HEK293 (cell line): Measurements from ENCODE around the gene DNAJC22.
"Not testable (repeated sequence)": the region's sequence is repeated elsewhere in the genome, so short reads cannot be mapped to it uniquely, and the experiment has no call there.

Experiments used
- CTCF ChIA-PET: fragments of 350-600 bp; formaldehyde crosslinking; extraction: SDS; loops from one replicate; lab custom pipeline; 2021; ENCODE audit warnings: antibody characterized with exemption; lab: Yijun Ruan, JAX
- POLR2A ChIA-PET: fragments of 300-600 bp; formaldehyde crosslinking; extraction: SDS; loops from one replicate; lab custom pipeline; 2020; ENCODE audit warnings: antibody characterized with exemption, inconsistent platforms; lab: Yijun Ruan, JAX
- H3K27ac ChIP-seq: fragments of 200-500 bp; sonication (Bioruptor generic); 2 replicates; pipeline ENCODE4 v1.5.1; 2014; ENCODE audit warnings: low read depth, low read length, control low read depth, inconsistent platforms; ENCODE audit errors: extremely low read depth
- H3K36me3 ChIP-seq, 2 experiments: fragments of 200-500 bp in 1 of 2; sonication (Bioruptor generic) in 1 of 2; 1 replicate in 1 of 2; 2 replicates in 1 of 2; pipeline ENCODE4 v1.5.1; 2014 to 2017; ENCODE audit warnings: inconsistent platforms in 2 of 2, low read length in 2 of 2; ENCODE audit not compliant: control insufficient read depth in 2 of 2, insufficient read depth in 1 of 2
- H3K4me1 ChIP-seq: fragments of 200-500 bp; sonication (Bioruptor generic); 2 replicates; pipeline ENCODE4 v1.5.1; 2014; ENCODE audit warnings: mild to moderate bottlenecking, low read length, inconsistent platforms; ENCODE audit not compliant: control insufficient read depth, insufficient read depth
- H3K4me3 ChIP-seq: 2 replicates; pipeline ENCODE4 v1.5.1; 2011; ENCODE audit warnings: low read depth, mild to moderate bottlenecking, control low read depth, low read length, moderate library complexity
- H3K9me3 ChIP-seq: fragments of 200-500 bp; sonication (Bioruptor generic); 2 replicates; pipeline ENCODE4 v1.5.1; 2014; ENCODE audit warnings: low read depth, low read length, inconsistent platforms; ENCODE audit not compliant: control insufficient read depth, insufficient read depth
- GLIS2 ChIP-seq: fragments of 450-650 bp; formaldehyde crosslinking; IDR thresholded peaks from 2 replicates; pipeline ENCODE4 v1.5.1; 2016; ENCODE audit warnings: missing biosample characterization, missing genetic modification characterization
- HOXC10 ChIP-seq: sonication (generic); formaldehyde crosslinking; IDR thresholded peaks from 2 replicates; pipeline ENCODE4 v1.8.1; 2023; ENCODE audit warnings: mild to moderate bottlenecking, missing genetic modification reagents
- KLF1 ChIP-seq: fragments of 450-650 bp; formaldehyde crosslinking; IDR thresholded peaks from 2 replicates; pipeline ENCODE4 v1.5.1; 2016; ENCODE audit warnings: missing biosample characterization, missing genetic modification characterization
- KLF16 ChIP-seq: fragments of 450-650 bp; formaldehyde crosslinking; IDR thresholded peaks from 2 replicates; pipeline ENCODE4 v1.5.1; 2017; ENCODE audit warnings: missing biosample characterization, missing genetic modification characterization
- KLF9 ChIP-seq: fragments of 450-650 bp; formaldehyde crosslinking; IDR thresholded peaks from 2 replicates; pipeline ENCODE4 v1.5.1; 2016; ENCODE audit warnings: missing biosample characterization, missing genetic modification characterization, low read depth
- SETDB1 ChIP-seq: IDR thresholded peaks from one replicate; pipeline ENCODE4 v1.6.1; 2017; ENCODE audit warnings: mild to moderate bottlenecking, low read length, moderate library complexity, mixed read lengths; ENCODE audit not compliant: insufficient read length
- SP2 ChIP-seq: fragments of 450-650 bp; formaldehyde crosslinking; IDR thresholded peaks from 2 replicates; pipeline ENCODE4 v1.5.1; 2016; ENCODE audit warnings: missing biosample characterization, missing genetic modification characterization
- SP3 ChIP-seq: fragments of 450-650 bp; formaldehyde crosslinking; IDR thresholded peaks from 2 replicates; pipeline ENCODE4 v1.5.1; 2016; ENCODE audit warnings: missing biosample characterization, missing genetic modification characterization
- ZBTB17 ChIP-seq: fragments of 450-650 bp; formaldehyde crosslinking; IDR thresholded peaks from 2 replicates; pipeline ENCODE4 v1.5.1; 2016; ENCODE audit warnings: missing biosample characterization, missing genetic modification characterization
- ZFP41 ChIP-seq: fragments of 450-650 bp; formaldehyde crosslinking; IDR thresholded peaks from 2 replicates; pipeline ENCODE4 v1.5.1; 2016; ENCODE audit warnings: missing biosample characterization, missing genetic modification characterization, borderline replicate concordance
- ZNF184 ChIP-seq: fragments of 450-650 bp; IDR thresholded peaks from 2 replicates; pipeline ENCODE4 v1.5.1; 2018; ENCODE audit warnings: missing biosample characterization, mild to moderate bottlenecking, missing genetic modification characterization
- ZNF223 ChIP-seq: fragments of 450-650 bp; formaldehyde crosslinking; IDR thresholded peaks from 2 replicates; pipeline ENCODE4 v1.5.1; 2016; ENCODE audit warnings: missing biosample characterization, missing genetic modification characterization
- ZNF274 ChIP-seq, 2 experiments: fragments of 200-500 bp in 1 of 2; fragments of 450-650 bp in 1 of 2; sonication (Bioruptor generic) in 1 of 2; formaldehyde crosslinking in 1 of 2; IDR thresholded peaks; 2 replicates each; pipeline versions ENCODE4 v1.5.1 to v1.6.1; 2014 to 2016; ENCODE audit warnings: borderline replicate concordance in 1 of 2, inconsistent platforms in 1 of 2, low read length in 1 of 2, missing biosample characterization in 1 of 2, missing genetic modification characterization in 1 of 2
- ZNF311 ChIP-seq: fragments of 450-650 bp; formaldehyde crosslinking; IDR thresholded peaks from 2 replicates; pipeline ENCODE4 v1.5.1; 2017; ENCODE audit warnings: missing biosample characterization, missing genetic modification characterization, borderline replicate concordance
- ZNF677 ChIP-seq: fragments of 450-650 bp; IDR thresholded peaks from 2 replicates; pipeline ENCODE4 v1.5.0; 2018; ENCODE audit warnings: missing biosample characterization, mild to moderate bottlenecking, missing genetic modification characterization, moderate library complexity
- ZNF837 ChIP-seq: fragments of 450-650 bp; formaldehyde crosslinking; IDR thresholded peaks from 2 replicates; pipeline ENCODE4 v1.5.1; 2016; ENCODE audit warnings: missing biosample characterization, missing genetic modification characterization
- TF ChIP-seq, protein P1 (sequence below): fragments of 450-650 bp; formaldehyde crosslinking; IDR thresholded peaks from 2 replicates; pipeline ENCODE4 v1.5.1; 2016; ENCODE audit warnings: missing biosample characterization, missing genetic modification characterization
- TF ChIP-seq, protein P2 (sequence below): fragments of 450-650 bp; formaldehyde crosslinking; IDR thresholded peaks from 2 replicates; pipeline ENCODE4 v1.5.1; 2016; ENCODE audit warnings: missing biosample characterization, missing genetic modification characterization
- TF ChIP-seq, protein P3 (sequence below): fragments of 450-650 bp; formaldehyde crosslinking; IDR thresholded peaks from 2 replicates; pipeline ENCODE4 v1.5.1; 2016; ENCODE audit warnings: missing biosample characterization, missing genetic modification characterization

DNAJC22 gene

DNA sequence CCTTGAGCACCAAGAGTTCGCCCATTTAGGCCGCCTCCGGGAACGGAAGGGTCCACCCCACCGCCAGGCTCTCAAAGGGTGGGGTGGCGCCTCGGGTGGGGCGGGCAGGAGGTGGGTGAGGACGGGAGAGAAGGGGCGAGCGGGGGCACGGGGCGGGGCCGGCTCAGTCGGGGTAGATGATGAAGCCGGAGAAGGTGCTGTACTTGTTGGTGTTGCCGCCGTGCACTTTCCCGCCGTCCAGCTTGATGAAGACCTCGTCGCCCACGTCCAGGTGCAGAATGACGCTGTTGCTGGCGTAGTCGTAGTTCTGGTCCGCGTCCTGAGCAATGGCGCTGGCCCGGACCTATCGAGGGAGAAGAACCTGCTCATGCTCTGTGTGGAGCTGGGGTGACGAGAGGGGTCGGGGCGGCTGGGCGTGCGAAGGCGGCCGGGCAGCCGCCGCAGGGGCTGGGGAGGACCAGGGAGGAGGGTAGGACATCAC lies 13.8 kb upstream of the DNAJC22 start:
- no peak overlapping the region for H3K4me3 ChIP-seq
- no peak overlapping the region for H3K27ac ChIP-seq
- POLR2A ChIA-PET = interaction anchor here (8.2 kb wide), 1 partner anchor 10 kb away, joined by 82 read pairs; the partner anchor contains the start of gene TROAP
- H3K9me3 ChIP-seq = no peaks in the 10 kb centered on the region
- peaks cover 13 to 43% of the 10 kb centered on the region in 2 experiments; a peak in 2 of 3 replicates for H3K36me3 ChIP-seq
- CTCF ChIA-PET = interaction anchor here (0.7 to 11.4 kb wide), 15 partner anchors 10 to 311 kb away, joined by 3 to 185 read pairs (median 17); partner anchors contain the start of genes DNAJC22 and PRPH
- H3K4me1 ChIP-seq = peaks cover 8% of the 10 kb centered on the region; the same call in 1 of the 2 replicates
- TF ChIP-seq KLF1 (tag by site-specific recombination) = peak; percentile 56; the same call in 1 of the 2 replicates
- no peak for TF ChIP-seq SP3
- TF ChIP-seq HOXC10 (CRISPR knock-in tag) = no peak

DNA sequence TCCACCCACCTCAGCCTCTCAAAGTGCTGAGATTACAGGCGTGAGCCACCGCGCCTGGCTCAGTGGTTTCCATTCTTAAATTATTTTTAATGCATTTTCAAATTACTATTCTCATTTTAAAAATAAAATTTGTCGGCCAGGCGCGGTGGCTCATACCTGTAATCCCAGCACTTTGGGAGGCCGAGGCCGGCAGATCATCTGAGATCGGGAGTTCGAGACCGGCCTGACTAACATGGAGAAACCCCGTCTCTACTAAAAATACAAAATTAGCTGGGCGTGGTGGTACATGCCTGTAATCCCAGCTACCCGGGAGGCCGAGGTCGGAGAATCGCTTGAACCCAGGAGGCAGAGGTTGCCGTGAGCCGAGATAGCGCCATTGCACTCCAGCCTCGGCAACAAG lies 12.9 kb upstream of the DNAJC22 start:
- H3K4me3 ChIP-seq = not testable (repeated sequence)
- POLR2A ChIA-PET = interaction anchor here (0.6 to 8.2 kb wide), 3 partner anchors 11 to 55 kb away, joined by 3 to 82 read pairs (median 8); partner anchors contain the start of gene TROAP

DNA sequence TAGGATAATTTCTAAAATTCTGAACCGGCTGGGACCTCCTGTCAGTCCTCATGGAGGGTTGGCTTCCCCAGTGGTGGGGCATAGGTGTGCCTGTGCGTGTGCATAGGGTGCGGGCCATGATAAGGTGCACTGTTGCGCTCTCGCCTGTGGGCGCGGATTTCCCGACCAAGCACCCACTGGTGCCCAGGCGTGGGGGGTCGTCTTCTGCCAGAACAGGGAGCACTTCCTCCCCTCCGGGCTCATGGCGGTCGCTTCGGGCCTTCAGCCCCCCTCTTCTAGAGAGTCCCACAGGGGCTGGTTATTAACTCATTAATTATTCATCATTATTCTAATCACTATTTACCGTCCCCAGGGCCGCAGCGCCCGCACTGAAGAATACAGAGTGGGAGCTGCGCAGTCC lies 12.5 kb upstream of the DNAJC22 start:
- POLR2A ChIA-PET = interaction anchor here (1.0 to 8.2 kb wide), 3 partner anchors 8 to 37 kb away, joined by 3 to 82 read pairs (median 3); partner anchors contain the start of gene TROAP
- CTCF ChIA-PET = interaction anchor here (1.0 to 11.4 kb wide), 6 partner anchors 13 to 246 kb away, joined by 4 to 185 read pairs (median 38); partner anchors contain the start of genes DNAJC22 and PRPH
- H3K4me1 ChIP-seq = peaks cover 10% of the 10 kb centered on the region; the same call in 1 of the 2 replicates

More for the DNA sequence above, 12.9 kb upstream of the DNAJC22 start:
- not testable (repeated sequence) for H3K27ac ChIP-seq, H3K4me1 ChIP-seq, H3K9me3 ChIP-seq
- CTCF ChIA-PET = interaction anchor here (0.8 to 11.4 kb wide), 8 partner anchors 9 to 246 kb away, joined by 4 to 185 read pairs (median 53); partner anchors contain the start of genes DNAJC22 and PRPH
- H3K36me3 ChIP-seq = peaks cover 6 to 36% of the 10 kb centered on the region in 2 experiments; a peak in 2 of 3 replicates

More for the DNA sequence above, 12.5 kb upstream of the DNAJC22 start:
- Histone ChIP-seq H3K36me3 (peaks cover 6 to 31% of the 10 kb centered on the region in 2 experiments; a peak in 1 of 3 replicates), H3K4me3 (no peak overlapping the region), H3K27ac (no peak overlapping the region), H3K9me3 (no peaks in the 10 kb centered on the region)
- TF ChIP-seq ZNF184 (tag by site-specific recombination) (no peak), ZNF274 (IDR thresholded peaks at IDR 0.05; ENCODE audit: low read length) (no peak), ZNF274 (tag by site-specific recombination; IDR thresholded peaks at IDR 0.05; ENCODE audit: borderline replicate concordance) (no peak), KLF16 (tag by site-specific recombination) (no peak), KLF9 (tag by site-specific recombination) (no peak), SP2 (tag by site-specific recombination) (no peak), ZBTB17 (tag by site-specific recombination) (no peak), ZNF311 (tag by site-specific recombination) (no peak), SETDB1 (no peak), ZNF223 (tag by site-specific recombination) (no peak), ZNF837 (tag by site-specific recombination) (no peak), GLIS2 (no peak), ZNF677 (tag by site-specific recombination) (no peak), ZFP41 (tag by site-specific recombination) (no peak)
- TF ChIP-seq, protein P1, sequence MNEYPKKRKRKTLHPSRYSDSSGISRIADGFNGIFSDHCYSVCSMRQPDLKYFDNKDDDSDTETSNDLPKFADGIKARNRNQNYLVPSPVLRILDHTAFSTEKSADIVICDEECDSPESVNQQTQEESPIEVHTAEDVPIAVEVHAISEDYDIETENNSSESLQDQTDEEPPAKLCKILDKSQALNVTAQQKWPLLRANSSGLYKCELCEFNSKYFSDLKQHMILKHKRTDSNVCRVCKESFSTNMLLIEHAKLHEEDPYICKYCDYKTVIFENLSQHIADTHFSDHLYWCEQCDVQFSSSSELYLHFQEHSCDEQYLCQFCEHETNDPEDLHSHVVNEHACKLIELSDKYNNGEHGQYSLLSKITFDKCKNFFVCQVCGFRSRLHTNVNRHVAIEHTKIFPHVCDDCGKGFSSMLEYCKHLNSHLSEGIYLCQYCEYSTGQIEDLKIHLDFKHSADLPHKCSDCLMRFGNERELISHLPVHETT (tag by site-specific recombination) = no peak
- TF ChIP-seq, protein P2, sequence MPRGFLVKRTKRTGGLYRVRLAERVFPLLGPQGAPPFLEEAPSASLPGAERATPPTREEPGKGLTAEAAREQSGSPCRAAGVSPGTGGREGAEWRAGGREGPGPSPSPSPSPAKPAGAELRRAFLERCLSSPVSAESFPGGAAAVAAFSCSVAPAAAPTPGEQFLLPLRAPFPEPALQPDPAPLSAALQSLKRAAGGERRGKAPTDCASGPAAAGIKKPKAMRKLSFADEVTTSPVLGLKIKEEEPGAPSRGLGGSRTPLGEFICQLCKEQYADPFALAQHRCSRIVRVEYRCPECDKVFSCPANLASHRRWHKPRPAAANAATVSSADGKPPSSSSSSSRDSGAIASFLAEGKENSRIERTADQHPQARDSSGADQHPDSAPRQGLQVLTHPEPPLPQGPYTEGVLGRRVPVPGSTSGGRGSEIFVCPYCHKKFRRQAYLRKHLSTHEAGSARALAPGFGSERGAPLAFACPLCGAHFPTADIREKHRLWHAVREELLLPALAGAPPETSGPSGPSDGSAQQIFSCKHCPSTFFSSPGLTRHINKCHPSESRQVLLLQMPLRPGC (tag by site-specific recombination) = no peak
- TF ChIP-seq, protein P3, sequence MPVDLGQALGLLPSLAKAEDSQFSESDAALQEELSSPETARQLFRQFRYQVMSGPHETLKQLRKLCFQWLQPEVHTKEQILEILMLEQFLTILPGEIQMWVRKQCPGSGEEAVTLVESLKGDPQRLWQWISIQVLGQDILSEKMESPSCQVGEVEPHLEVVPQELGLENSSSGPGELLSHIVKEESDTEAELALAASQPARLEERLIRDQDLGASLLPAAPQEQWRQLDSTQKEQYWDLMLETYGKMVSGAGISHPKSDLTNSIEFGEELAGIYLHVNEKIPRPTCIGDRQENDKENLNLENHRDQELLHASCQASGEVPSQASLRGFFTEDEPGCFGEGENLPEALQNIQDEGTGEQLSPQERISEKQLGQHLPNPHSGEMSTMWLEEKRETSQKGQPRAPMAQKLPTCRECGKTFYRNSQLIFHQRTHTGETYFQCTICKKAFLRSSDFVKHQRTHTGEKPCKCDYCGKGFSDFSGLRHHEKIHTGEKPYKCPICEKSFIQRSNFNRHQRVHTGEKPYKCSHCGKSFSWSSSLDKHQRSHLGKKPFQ = no peak
